ENCODE measurements around the gene L3MBTL4.

DNA sequence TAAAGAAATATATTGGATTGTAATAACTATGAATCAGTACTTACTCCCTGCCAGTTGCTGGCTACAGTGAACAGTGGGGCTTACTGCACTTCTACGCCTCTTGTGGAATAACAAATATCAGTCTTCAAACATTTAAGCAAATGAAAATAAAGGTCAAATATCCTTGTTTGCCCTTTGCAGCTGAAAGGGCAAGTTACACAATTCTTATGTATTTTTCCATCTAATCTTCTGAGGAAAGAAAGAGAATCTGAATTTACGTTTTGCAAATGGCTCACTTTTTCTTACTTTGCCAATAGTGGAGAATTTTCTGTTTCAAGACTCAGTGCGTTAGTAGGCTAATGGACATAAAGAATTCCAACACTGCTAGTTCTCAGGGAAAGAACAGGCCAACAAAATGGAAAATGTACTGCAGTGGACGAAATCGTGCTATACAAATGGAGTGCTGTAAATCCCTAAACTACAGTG is 362.2 kb downstream of the L3MBTL4 start:
- TF ChIP-seq POLR2A (IDR thresholded peaks at IDR 0.05): no peak
- TF ChIP-seq, protein P1, sequence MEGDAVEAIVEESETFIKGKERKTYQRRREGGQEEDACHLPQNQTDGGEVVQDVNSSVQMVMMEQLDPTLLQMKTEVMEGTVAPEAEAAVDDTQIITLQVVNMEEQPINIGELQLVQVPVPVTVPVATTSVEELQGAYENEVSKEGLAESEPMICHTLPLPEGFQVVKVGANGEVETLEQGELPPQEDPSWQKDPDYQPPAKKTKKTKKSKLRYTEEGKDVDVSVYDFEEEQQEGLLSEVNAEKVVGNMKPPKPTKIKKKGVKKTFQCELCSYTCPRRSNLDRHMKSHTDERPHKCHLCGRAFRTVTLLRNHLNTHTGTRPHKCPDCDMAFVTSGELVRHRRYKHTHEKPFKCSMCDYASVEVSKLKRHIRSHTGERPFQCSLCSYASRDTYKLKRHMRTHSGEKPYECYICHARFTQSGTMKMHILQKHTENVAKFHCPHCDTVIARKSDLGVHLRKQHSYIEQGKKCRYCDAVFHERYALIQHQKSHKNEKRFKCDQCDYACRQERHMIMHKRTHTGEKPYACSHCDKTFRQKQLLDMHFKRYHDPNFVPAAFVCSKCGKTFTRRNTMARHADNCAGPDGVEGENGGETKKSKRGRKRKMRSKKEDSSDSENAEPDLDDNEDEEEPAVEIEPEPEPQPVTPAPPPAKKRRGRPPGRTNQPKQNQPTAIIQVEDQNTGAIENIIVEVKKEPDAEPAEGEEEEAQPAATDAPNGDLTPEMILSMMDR (IDR thresholded peaks at IDR 0.05): no peak

Measured in body of pancreas (tissue), 4 donors.